ENCODE results near the gene CAPZB. TPM values are rescaled to one million over a fixed set of nuclear protein-coding genes. Genes with fewer than 3 reads are reported as not detected.

CAPZB gene
- total RNA-seq, 3 donors from 2014 or later, result 112 to 114 (median 113) TPM

- H3K27ac ChIP-seq, result peak overlapping the region; percentile 81
Measured at GRCh38 chr1:19496527-19496874, 11.2 kb upstream of the CAPZB start.

DNA sequence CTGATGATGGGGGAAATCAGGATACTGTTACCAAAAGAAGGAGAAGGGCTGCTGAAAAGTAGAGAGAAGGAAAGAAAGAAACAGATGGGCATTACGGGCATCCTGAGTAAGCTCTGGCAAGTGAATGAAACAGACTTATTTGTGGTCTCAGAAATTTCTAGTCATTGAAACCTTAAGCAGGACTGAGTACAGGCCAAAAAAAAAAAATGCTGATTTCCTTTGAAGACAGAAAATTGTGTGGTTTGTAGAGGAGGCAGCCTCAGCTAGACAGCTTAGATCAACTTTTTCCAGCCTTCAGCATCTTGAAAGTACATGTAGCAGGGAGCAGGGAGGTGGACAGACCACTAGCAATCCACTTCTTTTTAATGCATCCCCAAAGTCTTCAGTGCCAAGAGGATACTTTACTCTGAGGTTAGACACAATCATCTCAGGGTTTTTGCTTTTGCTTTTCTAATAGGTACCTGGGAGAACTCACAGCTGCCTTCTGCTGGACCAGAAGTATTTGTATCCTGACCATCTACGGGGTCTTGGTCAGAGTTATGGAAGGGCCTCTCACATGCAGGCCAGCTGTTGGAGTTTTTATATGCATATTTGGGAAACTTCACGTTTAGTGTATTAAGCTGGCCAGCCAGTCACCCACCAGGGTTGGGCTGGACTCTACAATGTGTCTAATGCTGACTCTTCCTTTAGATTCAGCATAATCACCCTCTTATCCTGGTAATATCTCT, 10.6 kb upstream of the CAPZB start:
- Histone ChIP-seq H3K27ac (peak overlapping the region; percentile 81), H3K9me3 (no peaks in the 10 kb centered on the region), H3K36me3 (no peaks in the 10 kb centered on the region), H3K27me3 (no peaks in the 10 kb centered on the region), H3K4me1 (no peaks in the 10 kb centered on the region), H3K4me3 (no peak overlapping the region)
- intact Hi-C loops (cut with DNase I; ENCODE audit: low total_unique reads), result no loop called here
- TF ChIP-seq POLR2A (IDR thresholded peaks at IDR 0.05) (no peak), POLR2AphosphoS5 (IDR thresholded peaks at IDR 0.05) (no peak)
- TF ChIP-seq, protein P1, sequence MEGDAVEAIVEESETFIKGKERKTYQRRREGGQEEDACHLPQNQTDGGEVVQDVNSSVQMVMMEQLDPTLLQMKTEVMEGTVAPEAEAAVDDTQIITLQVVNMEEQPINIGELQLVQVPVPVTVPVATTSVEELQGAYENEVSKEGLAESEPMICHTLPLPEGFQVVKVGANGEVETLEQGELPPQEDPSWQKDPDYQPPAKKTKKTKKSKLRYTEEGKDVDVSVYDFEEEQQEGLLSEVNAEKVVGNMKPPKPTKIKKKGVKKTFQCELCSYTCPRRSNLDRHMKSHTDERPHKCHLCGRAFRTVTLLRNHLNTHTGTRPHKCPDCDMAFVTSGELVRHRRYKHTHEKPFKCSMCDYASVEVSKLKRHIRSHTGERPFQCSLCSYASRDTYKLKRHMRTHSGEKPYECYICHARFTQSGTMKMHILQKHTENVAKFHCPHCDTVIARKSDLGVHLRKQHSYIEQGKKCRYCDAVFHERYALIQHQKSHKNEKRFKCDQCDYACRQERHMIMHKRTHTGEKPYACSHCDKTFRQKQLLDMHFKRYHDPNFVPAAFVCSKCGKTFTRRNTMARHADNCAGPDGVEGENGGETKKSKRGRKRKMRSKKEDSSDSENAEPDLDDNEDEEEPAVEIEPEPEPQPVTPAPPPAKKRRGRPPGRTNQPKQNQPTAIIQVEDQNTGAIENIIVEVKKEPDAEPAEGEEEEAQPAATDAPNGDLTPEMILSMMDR (IDR thresholded peaks at IDR 0.05), result no peak
- no peak for DNase-seq (ENCODE audit: low spot score in 2 of 2)

More at GRCh38 chr1:19496527-19496874, 11.2 kb upstream of the CAPZB start:
- Histone ChIP-seq H3K9me3 (no peaks in the 10 kb centered on the region), H3K27me3 (no peaks in the 10 kb centered on the region), H3K4me1 (no peaks in the 10 kb centered on the region), H3K36me3 (no peaks in the 10 kb centered on the region), H3K4me3 (no peak overlapping the region)
- DNase-seq (ENCODE audit: low spot score in 2 of 2), result no peak
- intact Hi-C loops (cut with DNase I; ENCODE audit: low total_unique reads), result no loop called here
- TF ChIP-seq, protein P1 (IDR thresholded peaks at IDR 0.05), result no peak
- TF ChIP-seq POLR2AphosphoS5 (IDR thresholded peaks at IDR 0.05), result no peak

GRCh38 chr1:19495000-19495656, 9.8 kb upstream of the CAPZB start:
- Histone ChIP-seq H3K4me3 (no peak overlapping the region), H3K4me1 (no peaks in the 10 kb centered on the region), H3K9me3 (no peaks in the 10 kb centered on the region), H3K27me3 (no peaks in the 10 kb centered on the region), H3K36me3 (no peaks in the 10 kb centered on the region), H3K27ac (peak overlapping the region; percentile 81 to 83)
- TF ChIP-seq POLR2A (IDR thresholded peaks at IDR 0.05) (no peak), POLR2AphosphoS5 (IDR thresholded peaks at IDR 0.05) (peak in 1 of 3 donors; percentile 64)
- no peak for DNase-seq (ENCODE audit: low spot score in 2 of 2)
- intact Hi-C loops (cut with DNase I; ENCODE audit: low total_unique reads), result no loop called here

- Histone ChIP-seq H3K9me3 (no peaks in the 10 kb centered on the region), H3K36me3 (no peaks in the 10 kb centered on the region), H3K4me3 (no peak overlapping the region), H3K27ac (no peak overlapping the region), H3K27me3 (no peaks in the 10 kb centered on the region), H3K4me1 (no peaks in the 10 kb centered on the region)
- TF ChIP-seq, protein P1 (IDR thresholded peaks at IDR 0.05), result no peak
- no peak for TF ChIP-seq POLR2AphosphoS5 (IDR thresholded peaks at IDR 0.05)
- no peak for TF ChIP-seq POLR2A (IDR thresholded peaks at IDR 0.05)
- intact Hi-C loops (cut with DNase I; ENCODE audit: low total_unique reads), result no loop called here
- no peak for DNase-seq (ENCODE audit: low spot score in 2 of 2)
Measured at GRCh38 chr1:19493547-19493946, 8.2 kb upstream of the CAPZB start.

GRCh38 chr1:19489996-19490395, 4.7 kb upstream of the CAPZB start:
- TF ChIP-seq POLR2A (IDR thresholded peaks at IDR 0.05), result no peak
- TF ChIP-seq, protein P1 (IDR thresholded peaks at IDR 0.05), result no peak
- no peak for TF ChIP-seq POLR2AphosphoS5 (IDR thresholded peaks at IDR 0.05)
- DNase-seq (ENCODE audit: low spot score in 2 of 2), result no peak
- peaks cover 0 to 3% of the 10 kb centered on the region in 2 donors for H3K4me1 ChIP-seq
- intact Hi-C loops (cut with DNase I; ENCODE audit: low total_unique reads), result loop anchor here (10.0 kb wide), 2 partner anchors 55 to 85 kb away; no protein-coding TSS in a partner anchor
- H3K27me3 ChIP-seq, result no peaks in the 10 kb centered on the region
- no peak overlapping the region for H3K4me3 ChIP-seq
- no peak overlapping the region for H3K27ac ChIP-seq
- H3K36me3 ChIP-seq, result no peaks in the 10 kb centered on the region
- H3K9me3 ChIP-seq, result no peaks in the 10 kb centered on the region

Data from breast epithelium (tissue), 4 donors.